HL-60 (cell line): ENCODE results near the gene SLBP.
"Not testable (repeated sequence)": the region's sequence is repeated elsewhere in the genome, so short reads cannot be mapped to it uniquely, and the experiment has no call there.

ENCODE experiments used
- DNase-seq, 2 experiments: peaks; one replicate each; pipeline ENCODE4 v3.0.0-alpha.2; 2010 to 2020; ENCODE audit warnings: low read depth in 1 of 2, low spot score in 1 of 2
- H3K27ac ChIP-seq: fragments of 250-450 bp; sonication (Bioruptor Pico); replicated peaks from 2 replicates; pipeline ENCODE4 v1.5.1; 2020; ENCODE audit warnings: mild to moderate bottlenecking, moderate library complexity
- H3K27me3 ChIP-seq: fragments of 250-450 bp; sonication (Bioruptor Pico); 2 replicates; pipeline ENCODE4 v1.5.1; 2021; ENCODE audit warnings: mild to moderate bottlenecking, moderate library complexity; ENCODE audit not compliant: insufficient read depth, poor library complexity, severe bottlenecking
- H3K4me3 ChIP-seq: replicated peaks from 2 replicates; pipeline ENCODE4 v1.5.1; 2011; ENCODE audit warnings: mild to moderate bottlenecking, control low read depth, low read length; ENCODE audit not compliant: insufficient read depth
- GABPA ChIP-seq: IDR thresholded peaks from 2 replicates; pipeline ENCODE4 v1.6.1; 2012; ENCODE audit warnings: low read depth
- POLR2AphosphoS5 ChIP-seq: IDR thresholded peaks from 2 replicates; pipeline ENCODE4 v1.6.1; 2012; ENCODE audit warnings: low read depth
- SPI1 ChIP-seq: IDR thresholded peaks from 2 replicates; pipeline ENCODE4 v1.6.1; 2012; ENCODE audit warnings: low read depth, mild to moderate bottlenecking, borderline replicate concordance
- TF ChIP-seq, protein P1 (sequence below): IDR thresholded peaks from one replicate; pipeline ENCODE4 v1.5.1; 2011; ENCODE audit warnings: low read length, control low read depth, inconsistent platforms; ENCODE audit not compliant: insufficient read depth
- TF ChIP-seq, protein P2 (sequence below): IDR thresholded peaks from 2 replicates; pipeline ENCODE4 v1.6.1; 2012; ENCODE audit warnings: low read depth; ENCODE audit not compliant: insufficient replicate concordance

The SLBP gene

DNA sequence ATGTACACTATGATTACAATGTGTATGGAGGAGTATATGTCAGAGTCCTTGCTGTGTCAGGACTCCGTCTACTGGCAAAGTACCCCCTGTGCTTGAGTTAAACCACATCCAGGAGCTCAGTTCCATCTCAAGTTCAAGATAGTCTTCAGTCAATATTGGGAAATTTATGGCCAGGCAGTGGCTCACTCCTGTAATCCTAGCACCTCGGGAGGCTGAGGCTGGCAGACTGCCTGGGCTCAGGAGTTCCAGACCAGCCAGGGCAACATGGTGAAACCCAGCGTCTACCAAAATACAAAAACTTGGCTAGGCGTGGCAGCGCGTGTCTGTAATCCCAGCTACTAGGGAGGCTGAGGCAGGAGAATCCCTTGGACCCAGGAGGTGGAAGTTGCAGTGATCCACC lies 5.8 kb downstream of the SLBP start:
- DNase-seq: no peak
- TF ChIP-seq, protein P1, sequence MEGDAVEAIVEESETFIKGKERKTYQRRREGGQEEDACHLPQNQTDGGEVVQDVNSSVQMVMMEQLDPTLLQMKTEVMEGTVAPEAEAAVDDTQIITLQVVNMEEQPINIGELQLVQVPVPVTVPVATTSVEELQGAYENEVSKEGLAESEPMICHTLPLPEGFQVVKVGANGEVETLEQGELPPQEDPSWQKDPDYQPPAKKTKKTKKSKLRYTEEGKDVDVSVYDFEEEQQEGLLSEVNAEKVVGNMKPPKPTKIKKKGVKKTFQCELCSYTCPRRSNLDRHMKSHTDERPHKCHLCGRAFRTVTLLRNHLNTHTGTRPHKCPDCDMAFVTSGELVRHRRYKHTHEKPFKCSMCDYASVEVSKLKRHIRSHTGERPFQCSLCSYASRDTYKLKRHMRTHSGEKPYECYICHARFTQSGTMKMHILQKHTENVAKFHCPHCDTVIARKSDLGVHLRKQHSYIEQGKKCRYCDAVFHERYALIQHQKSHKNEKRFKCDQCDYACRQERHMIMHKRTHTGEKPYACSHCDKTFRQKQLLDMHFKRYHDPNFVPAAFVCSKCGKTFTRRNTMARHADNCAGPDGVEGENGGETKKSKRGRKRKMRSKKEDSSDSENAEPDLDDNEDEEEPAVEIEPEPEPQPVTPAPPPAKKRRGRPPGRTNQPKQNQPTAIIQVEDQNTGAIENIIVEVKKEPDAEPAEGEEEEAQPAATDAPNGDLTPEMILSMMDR: no peak
- no peak for TF ChIP-seq SPI1
- TF ChIP-seq, protein P2, sequence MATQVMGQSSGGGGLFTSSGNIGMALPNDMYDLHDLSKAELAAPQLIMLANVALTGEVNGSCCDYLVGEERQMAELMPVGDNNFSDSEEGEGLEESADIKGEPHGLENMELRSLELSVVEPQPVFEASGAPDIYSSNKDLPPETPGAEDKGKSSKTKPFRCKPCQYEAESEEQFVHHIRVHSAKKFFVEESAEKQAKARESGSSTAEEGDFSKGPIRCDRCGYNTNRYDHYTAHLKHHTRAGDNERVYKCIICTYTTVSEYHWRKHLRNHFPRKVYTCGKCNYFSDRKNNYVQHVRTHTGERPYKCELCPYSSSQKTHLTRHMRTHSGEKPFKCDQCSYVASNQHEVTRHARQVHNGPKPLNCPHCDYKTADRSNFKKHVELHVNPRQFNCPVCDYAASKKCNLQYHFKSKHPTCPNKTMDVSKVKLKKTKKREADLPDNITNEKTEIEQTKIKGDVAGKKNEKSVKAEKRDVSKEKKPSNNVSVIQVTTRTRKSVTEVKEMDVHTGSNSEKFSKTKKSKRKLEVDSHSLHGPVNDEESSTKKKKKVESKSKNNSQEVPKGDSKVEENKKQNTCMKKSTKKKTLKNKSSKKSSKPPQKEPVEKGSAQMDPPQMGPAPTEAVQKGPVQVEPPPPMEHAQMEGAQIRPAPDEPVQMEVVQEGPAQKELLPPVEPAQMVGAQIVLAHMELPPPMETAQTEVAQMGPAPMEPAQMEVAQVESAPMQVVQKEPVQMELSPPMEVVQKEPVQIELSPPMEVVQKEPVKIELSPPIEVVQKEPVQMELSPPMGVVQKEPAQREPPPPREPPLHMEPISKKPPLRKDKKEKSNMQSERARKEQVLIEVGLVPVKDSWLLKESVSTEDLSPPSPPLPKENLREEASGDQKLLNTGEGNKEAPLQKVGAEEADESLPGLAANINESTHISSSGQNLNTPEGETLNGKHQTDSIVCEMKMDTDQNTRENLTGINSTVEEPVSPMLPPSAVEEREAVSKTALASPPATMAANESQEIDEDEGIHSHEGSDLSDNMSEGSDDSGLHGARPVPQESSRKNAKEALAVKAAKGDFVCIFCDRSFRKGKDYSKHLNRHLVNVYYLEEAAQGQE: no peak
- TF ChIP-seq GABPA: no peak
- no peak for TF ChIP-seq POLR2AphosphoS5
- Histone ChIP-seq H3K4me3 (no peak overlapping the region), H3K27me3 (no peaks in the 10 kb centered on the region), H3K27ac (no peak overlapping the region)

DNA sequence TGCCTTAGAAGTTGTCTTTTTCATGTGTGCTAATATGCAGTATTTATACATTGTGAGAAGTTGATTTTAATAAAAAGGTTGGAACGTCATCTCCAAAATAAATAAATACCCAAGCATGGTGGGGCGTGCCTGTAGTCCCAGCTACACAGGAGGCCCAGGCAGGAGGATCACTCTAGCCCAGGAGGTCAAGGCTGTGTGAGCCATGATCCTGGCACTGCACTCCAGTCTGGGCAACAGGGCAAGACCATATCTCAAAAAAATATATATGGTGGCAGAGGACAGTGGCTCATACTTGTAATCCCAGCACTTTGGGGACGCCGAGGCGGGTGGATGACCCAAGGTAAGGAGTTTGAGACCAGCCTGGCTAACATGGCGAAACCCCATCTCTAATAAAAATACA lies 6.4 kb downstream of the SLBP start:
- no peak for TF ChIP-seq POLR2AphosphoS5
- TF ChIP-seq, protein P2: no peak
- TF ChIP-seq SPI1: no peak
- TF ChIP-seq GABPA: no peak
- TF ChIP-seq, protein P1: no peak
- H3K4me3 ChIP-seq: no peak overlapping the region
- no peak for DNase-seq
- H3K27ac ChIP-seq: no peak overlapping the region
- no peaks in the 10 kb centered on the region for H3K27me3 ChIP-seq

DNA sequence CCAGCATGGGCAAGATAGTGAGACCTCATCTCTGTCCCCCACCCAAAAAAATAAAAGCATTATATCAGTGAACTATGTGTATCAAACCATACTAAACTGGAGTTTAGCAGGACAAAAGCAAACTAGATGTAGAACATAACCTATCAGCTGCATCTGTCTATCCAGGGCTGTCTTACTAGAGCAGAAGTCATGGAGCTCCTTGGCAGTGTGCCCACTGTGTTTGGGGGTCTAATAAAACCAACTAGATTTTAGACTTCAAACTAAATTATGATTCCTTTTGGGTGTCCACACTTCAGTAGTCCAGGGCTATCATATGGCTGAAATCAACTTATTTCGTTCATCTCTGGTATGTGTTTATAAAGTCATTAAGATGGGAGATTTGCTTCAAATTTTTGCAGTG lies 8.3 kb downstream of the SLBP start:
- no peak for TF ChIP-seq POLR2AphosphoS5
- DNase-seq: no peak

DNA sequence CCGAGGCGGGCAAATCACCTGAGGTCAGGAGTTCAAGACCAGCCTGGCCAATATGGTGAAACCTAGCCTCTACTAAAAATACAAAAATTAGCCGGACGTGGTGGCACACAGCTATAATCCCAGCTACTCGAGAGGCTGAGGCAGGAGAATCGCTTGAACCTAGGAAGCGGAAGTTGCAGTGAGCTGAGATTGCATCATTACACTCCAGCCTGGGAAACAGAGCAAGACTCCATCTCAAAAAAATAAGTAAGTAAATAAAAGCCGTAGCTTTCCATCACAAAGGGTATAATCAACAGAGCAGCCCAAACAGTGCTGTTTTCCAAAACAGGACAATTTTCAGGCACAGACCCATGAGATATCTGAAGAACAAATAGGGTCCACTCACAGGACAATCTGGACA lies 10.4 kb downstream of the SLBP start:
- peak; percentile 33; the same call in 1 of the 2 replicates for TF ChIP-seq SPI1
- TF ChIP-seq POLR2AphosphoS5: 0 out of 2 replicates have a peak, but pooled peaks have one; percentile 21
- TF ChIP-seq GABPA: peak; percentile 63; the same call in 1 of the 2 replicates
- H3K27ac ChIP-seq: peak overlapping the region; percentile 16; the same call in 1 of the 2 replicates
- not testable (repeated sequence) for H3K4me3 ChIP-seq, H3K27me3 ChIP-seq
- peak in 1 of 2 experiments; percentile 71 for DNase-seq

More for the DNA sequence above, 8.3 kb downstream of the SLBP start:
- Histone ChIP-seq H3K27me3 (no peaks in the 10 kb centered on the region), H3K4me3 (no peak overlapping the region), H3K27ac (no peak overlapping the region)

DNA sequence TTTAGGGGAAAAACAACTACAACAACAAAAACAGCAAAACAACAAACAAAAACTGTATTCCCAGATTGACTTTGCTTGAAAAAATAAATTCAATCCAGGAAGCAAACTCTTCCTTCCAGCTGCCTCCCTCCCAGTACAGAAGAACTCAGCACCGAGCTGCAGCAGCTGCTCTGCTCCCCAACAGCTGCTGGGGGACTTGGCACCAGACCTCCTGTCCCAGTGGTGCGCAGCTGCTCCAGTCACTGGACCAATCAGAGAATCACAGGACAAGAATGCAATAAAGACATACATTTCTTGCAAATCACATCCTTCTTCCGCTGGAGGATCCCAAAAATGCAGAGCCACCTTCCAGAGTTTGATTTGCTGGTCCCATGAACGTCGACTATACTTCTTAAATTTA lies 16.2 kb downstream of the SLBP start:
- no peak overlapping the region for H3K27ac ChIP-seq
- no peak for DNase-seq

More for the DNA sequence above, 16.2 kb downstream of the SLBP start:
- H3K4me3 ChIP-seq: no peak overlapping the region
- H3K27me3 ChIP-seq: no peaks in the 10 kb centered on the region
- TF ChIP-seq, protein P2: no peak
- TF ChIP-seq GABPA: no peak
- TF ChIP-seq, protein P1: no peak
- no peak for TF ChIP-seq POLR2AphosphoS5
- no peak for TF ChIP-seq SPI1
